ENCODE measurements around the gene BRD9.
"Not testable (repeated sequence)": the region's sequence is repeated elsewhere in the genome, so short reads cannot be mapped to it uniquely, and the experiment has no call there.

Gene BRD9

DNA sequence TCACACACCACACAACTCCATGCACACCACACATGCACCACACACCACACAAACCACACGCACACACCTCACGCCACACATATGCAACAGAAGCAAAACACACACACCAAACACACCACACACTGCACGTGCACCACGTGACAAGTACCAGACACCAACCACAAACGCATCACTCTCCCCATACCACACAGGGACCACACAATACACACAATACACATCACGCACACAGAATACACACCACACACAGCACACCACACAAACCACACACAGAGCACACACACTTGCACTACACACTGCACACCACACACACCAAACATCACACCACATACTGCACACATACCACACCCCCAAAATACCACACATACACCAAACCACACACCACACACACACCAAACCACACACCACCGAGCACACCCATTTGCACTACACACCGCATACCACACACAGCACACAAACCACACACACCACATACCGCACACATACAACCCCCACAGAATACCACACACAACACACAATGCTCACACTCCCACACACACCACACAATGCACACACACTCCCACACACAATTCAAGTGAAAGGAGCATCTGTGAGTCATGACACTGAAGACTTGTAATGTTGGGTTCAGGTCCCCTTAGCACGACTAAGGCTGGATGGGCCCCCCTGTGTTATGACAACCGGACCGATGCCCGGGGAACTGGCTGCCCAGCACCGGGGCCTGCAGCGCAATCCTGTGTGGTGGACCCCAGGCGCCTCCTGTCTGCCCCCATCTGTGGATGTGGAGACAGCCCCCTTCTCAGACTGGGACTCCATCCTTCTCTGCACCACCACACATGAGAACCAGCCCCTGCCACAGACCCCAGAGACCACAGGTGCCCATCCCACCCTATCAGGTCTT, 35.8 kb downstream of the BRD9 start:
- no peak for DNase-seq

DNA sequence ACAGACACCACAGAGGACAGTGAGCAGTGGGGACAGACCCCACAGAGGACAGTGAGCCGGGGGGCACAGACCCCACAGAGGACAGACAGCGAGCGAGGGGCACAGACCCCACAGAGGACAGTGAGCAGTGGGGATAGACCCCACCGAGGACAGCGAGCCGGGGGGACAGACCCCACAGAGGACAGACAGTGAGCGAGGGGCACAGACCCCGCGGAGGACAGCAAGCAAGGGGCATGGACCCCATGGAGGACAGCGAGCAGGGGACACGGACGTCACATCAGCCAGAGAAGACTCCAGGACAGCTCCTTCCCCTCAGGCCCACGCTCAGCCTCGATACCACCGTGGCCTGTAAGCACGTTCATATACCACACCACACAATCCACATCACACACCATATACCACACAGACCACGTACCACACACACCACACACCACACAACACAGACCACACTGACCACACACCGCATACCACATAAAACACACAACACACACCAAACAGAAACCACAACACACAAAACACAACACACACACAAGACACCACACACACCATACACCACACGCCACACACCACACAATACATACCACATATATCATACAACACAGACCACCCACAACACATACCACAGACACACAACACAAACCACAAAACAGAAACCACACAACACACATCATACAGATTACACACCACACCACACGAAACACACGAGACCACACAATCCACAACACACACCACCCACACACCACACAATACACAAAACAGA, 36.6 kb downstream of the BRD9 start:
- no peak for DNase-seq

DNA sequence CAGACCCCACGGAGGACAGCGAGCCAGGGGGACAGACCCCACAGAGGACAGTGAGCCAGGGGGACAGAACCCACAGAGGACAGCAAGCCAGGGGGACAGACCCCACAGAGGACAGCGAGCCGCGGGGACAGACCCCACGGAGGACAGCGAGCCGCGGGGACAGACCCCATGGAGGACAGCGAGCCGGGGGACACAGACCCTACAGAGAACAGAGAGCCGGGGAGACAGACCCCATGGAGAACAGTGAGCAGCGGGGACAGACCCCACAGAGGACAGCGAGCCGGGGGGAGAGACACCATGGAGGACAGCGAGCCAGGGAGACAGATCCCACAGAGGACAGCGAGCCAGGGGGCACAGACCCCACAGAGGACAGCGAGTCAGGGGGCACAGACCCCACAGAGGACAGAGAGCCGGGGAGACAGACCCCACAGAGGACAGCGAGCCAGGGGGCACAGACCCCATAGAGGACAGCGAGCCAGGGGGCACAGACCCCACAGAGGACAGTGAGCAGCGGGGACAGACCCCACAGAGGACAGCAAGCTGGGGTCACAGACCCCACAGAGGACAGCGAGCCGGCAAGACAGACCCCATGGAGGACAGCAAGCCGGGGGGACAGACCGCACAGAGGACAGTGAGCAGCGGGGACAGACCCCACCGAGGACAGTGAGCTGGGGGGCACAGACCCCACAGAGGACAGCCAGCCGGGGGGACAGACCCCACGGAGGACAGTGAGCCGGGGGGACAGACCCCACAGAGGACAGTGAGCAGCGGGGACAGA, 37.4 kb downstream of the BRD9 start:
- DNase-seq, result no peak

DNA sequence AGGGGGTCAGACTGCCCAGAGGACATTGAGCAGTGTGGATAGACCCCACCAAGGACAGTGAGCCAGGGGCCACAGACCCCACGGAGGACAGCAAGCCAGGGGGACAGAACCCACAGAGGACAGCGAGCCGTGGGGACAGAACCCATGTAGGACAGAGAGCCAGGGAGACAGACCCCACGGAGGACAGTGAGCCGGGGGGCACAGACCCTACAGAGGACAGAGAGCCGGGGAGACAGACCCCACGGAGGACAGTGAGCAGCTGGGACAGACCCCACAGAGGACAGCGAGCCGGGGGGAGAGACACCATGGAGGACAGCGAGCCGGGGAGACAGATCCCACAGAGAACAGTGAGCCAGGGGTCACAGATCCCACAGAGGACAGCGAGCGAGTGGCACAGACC, 38.4 kb downstream of the BRD9 start:
- DNase-seq, result no peak

DNA sequence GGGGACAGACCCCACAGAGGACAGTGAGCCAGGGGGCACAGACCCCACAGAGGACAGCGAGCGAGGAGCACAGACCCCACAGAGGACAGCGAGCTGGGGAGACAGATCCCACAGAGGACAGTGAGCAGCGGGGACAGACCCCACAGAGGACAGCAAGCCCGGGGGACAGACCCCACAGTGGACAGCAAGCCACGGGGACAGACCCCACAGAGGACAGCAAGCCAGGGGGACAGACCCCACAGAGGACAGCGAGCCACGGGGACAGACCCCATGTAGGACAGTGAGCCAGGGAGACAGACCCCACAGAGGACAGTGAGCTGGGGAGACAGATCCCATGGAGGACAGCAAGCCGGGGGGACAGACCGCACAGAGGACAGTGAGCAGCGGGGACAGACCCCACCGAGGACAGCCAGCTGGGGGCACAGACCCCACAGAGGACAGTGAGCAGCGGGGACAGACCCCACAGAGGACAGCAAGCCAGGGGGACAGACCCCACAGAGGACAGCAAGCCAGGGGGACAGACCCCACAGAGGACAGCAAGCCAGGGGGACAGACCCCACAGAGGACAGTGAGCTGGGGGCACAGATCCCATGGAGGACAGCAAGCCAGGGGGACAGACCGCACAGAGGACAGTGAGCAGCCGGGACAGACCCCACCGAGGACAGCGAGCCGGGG, 39.0 kb downstream of the BRD9 start:
- DNase-seq, result not testable (repeated sequence)

DNA sequence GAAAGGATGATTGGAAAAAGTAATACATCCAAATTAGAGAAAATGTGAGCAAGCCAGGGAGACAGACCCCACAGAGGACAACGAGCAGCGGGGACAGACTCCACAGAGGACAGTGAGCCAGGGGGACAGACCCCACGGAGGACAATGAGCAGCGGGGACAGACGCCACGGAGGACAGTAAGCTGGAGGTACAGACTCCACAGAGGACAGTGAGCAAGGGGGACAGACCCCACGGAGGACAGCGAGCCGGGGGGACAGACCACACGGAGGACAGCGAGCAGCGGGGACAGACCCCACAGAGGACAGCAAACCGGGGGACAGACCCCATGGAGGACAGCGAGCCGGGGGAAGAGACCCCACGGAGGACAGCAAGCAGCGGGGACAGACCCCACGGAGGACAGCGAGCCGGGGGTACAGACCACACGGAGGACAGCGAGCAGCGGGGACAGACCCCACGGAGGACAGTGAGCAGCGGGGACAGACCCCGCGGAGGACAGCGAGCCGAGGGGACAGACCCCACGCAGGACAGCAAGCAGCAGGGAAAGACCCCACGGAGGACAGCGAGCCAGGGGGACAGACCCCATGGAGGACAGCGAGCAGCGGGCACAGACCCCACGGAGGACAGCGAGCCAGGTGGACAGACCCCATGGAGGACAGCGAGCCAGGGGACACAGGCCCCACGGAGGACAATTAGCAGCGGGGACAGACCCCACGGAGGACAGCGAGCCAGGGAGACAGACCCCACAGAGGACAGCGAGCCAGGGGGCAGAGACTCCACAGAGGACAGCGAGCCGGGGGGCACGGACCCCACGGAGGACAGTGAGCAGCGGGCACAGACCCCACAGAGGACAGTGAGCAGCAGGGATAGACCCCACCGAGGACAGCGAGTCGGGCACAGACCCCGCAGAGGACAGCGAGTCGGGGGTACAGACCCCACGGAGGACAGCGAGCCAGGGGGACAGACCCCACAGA, 39.9 kb downstream of the BRD9 start:
- DNase-seq, result no peak

DNA sequence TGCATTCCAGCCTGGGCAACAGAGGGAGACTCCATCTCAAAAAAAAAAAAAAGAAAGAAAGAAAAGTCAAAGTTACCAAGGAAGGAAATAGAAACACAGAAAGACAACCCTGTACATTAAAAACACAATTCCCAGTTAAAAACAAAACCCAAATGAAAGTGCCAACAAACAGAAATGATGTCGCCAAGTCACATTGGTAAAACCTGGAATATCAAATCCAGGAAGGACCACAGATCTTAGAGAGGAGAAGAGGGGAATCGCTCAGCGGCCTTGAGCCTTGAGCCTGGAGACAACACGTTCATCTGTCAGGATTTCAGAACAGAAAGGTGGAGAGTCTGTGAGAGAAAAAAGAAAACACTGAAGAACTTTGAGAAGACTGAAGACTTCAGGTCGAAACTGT, 40.6 kb downstream of the BRD9 start:
- DNase-seq, result no peak

DNA sequence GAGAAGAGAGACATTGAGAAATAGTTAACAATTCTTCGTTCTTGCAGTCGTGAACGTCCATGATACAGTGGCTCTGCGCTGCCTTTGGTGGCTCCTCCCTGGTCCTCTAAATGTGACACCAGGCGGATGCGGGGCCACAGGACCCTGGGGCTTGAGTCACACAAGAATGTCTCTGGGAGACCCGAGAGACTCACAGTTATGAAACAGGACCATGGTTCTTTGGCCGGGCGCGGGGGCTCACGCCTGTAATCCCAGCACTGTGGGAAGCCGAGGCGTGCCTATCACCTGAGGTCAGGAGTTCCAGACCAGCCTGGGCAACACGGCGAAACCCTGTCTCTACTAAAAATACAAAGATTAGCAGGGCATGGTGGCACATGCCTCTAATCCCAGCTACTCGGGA, 41.0 kb downstream of the BRD9 start:
- DNase-seq, result no peak

DNA sequence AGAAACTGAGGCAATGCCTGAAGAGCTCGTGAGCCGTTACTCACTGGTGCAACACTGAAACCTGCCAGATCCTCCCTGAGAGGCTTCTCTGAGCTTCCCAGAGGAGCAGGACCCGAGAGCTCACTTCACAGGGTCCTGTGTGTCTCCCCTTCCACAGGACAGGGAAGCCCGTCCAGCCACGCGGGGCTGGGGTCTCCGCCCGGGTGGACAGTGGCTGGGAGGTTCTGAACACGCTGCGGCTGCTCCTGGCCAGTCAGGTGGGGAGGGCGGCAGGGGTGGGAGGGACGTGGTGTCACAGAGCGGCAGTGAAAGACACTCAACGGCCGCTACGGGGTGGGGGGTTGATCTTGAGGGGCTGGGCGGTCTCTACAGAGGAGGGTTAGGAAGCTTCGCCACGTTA, 41.5 kb downstream of the BRD9 start:
- no peak for DNase-seq

DNA sequence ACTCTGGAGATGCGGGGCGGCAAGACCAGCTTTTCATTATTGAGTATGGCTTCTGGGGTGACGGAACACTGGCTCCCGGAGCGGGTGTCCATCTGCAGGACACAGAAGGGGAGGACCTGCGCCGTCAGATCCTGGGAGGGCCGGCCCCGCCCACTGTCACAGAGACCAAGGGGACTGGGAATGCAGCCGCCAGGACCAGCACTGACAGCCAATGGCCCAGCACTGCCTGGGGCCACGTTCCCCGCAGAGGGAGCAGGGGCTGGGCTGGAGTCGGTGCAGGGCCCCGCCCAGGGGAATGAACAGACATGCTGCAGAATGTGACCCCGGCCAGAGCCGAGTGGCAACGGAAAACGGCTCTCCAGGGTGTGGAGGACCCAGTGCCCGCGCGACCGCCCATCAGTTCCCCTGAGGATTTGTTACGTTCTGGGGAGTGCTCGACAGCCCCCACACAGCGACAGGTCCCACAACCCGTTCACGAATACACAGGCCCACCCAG, 42.0 kb downstream of the BRD9 start, which contains the start of gene ZDHHC11:
ZDHHC11 (minus strand) TSS at position 476 of the 496 bp plus-strand sequence; CDS start at position 92, 384 bp downstream.
- no peak for DNase-seq

DNA sequence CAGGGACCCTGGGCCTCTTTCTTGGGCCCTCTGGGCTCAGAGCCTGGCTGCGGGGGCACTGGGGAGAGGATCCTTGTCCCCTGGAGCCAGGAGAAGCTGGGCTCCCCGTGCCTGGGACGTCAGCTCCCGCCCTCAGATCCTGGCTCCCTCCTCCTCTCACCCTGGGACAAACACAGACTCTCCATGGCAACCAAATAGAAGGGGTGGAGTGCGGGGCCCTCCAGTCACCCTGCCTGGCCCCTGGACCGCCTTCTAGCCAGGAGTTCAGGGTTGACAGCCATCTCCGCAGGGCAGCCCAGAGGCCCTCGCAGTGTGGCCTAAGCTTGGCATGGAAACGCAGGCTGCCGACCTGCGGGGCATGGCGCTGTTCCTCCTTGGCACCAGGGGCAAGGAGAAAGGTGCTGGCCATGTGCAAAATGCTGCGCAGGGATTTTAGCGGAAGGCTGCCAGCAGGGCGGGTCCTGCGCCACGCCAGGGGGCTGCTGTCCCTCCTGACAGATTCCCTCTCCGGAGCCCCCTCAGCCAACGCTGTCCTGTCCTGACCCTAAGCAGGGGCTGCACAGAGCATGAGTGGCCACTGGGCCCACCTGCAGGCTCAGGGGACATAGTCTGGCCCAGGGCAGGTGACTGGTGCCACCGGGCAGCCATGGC, 42.8 kb downstream of the BRD9 start:
- no peak for DNase-seq

DNA sequence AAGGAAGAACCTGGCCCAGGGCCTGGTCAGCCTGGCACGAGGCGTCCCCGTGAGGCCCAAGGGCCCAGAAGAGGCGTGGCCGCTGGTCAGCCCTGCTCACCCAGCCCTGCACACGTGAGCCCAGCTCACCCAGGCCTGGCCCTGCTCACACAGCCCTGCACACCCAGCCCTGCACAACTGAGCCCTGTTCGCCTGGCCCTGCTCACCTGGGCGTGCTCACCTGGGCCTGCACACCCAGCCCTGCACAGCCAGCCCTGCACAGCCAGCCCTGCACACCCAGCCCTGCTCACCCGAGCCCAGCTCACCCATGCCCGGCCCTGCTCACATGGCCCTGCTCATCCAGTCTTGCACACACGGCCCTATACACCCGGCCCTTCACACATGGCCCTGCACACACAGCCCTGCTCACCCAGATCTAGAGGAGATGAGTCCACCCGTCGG, 43.9 kb downstream of the BRD9 start:
- no peak for DNase-seq

DNA sequence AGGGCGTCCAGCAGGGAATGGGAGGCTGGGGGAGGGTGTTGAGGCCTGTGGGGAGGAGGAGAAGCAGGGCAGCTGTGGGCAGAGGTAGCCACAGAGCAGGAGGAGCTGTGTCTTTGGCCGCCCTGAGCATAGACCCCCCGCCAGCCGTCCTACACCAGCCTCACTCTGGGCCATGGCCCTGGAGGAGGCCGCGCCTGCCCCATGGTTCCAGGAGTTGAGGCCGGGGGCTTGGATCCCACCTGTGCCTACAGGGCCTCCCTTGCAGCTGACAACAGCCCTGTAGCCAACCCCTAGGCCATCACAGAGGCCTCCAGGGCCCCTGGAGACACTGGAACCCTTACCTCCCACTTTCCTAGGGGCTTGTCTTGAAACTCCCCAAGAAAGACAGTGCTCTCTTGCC, 44.9 kb downstream of the BRD9 start:
- DNase-seq, result not testable (repeated sequence)

DNA sequence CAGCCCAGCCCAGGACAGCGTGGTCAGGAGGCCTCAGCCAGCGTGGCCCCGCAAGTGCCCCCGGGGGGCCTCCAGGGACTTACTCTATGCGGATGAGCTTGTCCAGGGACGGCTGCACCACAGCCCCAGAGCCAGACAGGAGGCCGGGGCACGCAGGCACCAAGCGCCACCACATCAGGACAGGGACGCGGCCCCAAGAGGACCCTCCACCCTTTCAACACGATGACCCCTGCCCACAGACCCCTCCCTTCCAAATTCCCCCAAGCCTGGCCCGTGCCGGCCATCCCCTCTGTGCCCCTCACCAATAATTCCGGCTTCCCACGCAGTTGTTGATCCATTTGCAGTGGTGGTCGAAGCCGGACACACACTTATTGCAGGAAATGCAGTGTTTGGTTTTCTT, 45.4 kb downstream of the BRD9 start:
- DNase-seq, result not testable (repeated sequence)

DNA sequence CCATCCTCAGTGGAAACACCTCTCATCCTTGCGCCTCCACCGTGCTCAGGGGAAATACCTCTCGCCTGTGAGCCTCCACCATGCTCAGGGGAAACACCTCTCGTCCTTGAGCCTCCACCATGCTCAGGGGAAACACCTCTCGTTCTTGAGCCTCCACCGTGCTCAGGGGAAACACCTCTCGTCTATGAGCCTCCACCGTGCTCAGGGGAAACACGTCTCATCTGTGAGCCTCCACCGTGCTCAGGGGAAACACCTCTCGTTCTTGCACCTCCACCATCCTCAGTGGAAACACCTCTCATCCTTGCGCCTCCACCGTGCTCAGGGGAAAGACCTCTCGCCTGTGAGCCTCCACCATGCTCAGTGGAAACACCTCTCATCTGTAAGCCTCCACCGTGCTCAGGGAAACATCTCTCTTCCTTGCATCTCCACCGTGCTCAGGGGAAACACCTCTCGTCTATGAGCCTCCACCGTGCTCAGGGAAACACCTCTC, 46.0 kb downstream of the BRD9 start:
- not testable (repeated sequence) for DNase-seq

DNA sequence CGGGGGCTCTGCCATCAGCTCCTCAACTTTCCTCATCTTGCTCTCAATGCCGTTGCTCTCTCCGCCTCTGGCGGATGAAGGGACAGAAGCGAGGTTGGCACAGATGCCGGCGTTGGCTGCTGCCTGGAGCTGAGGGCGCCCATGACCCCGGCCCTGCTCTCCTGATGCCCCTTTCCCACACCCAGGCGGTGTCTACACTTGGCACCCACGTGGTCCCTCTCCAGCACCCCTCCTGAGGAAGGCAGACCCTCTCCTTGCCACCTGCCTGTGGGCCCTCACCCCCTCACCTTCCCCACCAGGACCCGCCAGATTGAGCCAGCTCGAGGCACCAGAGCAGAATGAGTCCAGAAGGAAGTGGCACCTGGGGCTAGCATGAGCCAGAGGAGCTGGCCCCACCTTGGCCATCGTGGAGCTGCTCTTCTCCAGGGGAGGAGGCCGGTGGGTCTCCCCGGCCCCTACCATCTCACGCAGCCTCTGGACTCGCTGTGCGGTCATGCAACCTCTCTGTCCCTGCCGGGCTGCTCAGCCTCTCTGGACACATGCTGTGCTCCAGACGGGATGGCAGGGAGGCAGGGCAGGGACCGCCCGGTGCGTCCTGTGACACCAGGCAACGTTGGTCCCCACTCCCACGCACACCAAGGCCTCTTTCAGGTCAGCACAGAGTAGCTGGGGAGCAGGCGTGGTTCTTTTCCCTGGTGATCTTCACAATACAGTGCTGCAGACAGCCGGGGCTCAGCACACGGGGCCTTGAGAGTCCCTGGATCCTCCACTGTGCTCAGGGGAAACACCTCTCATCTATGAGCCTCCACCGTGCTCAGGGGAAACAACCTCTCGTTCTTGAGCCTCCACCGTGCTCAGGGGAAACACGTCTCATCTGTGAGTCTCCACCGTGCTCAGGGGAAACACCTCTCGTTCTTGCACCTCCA, 46.7 kb downstream of the BRD9 start:
- DNase-seq, result not testable (repeated sequence)

DNA sequence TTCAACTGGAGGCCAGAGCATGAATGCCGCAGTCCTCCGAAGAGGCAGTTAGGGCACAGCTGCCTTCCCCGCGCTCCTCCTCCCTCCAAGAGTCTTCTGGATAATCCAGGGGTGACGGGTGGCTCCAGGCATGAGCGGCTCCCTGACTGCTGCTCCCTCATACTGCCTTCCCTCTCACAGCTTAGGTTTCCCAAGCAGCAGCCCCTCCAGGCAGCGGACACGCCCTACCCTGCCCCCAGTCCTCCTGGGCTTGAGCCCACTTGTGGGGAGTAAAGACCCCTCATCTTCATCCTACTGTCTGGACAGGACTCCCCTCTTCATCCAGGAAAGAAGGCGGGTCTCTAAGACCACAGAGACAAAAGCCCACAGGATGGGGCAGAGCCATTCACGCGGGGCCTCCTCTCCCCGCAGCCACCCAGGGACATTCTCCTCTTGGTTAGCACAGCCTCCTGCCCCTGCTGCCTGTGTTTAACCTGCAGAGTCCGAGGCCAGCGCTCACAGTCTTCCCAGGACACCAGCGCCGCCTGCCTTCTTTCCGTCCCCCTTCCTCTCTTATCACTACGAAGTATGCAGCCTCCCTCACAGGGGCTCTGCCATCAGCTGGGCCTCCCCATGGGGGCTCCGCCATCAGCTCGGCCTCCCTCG, 47.4 kb downstream of the BRD9 start:
- not testable (repeated sequence) for DNase-seq

DNA sequence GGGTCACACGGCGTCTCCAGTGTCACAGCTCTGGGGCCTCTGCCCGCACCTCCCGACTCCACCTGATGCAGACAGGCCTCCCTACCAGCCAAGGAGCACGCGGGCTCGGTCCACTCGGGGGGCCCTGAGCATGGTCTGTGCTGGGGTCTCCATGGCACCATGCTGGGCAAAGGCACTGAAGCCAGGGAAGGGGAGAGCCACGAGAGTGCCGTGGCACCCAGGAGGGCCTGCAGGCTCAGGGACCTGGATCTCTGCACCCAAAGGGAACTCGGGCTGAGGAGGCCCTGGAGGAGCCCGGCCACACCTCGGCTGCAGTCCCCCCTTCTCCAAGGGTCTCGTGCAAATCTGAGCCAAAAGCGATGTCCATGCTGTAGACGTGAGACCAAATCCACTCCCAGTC, 48.2 kb downstream of the BRD9 start:
- DNase-seq, result not testable (repeated sequence)

DNA sequence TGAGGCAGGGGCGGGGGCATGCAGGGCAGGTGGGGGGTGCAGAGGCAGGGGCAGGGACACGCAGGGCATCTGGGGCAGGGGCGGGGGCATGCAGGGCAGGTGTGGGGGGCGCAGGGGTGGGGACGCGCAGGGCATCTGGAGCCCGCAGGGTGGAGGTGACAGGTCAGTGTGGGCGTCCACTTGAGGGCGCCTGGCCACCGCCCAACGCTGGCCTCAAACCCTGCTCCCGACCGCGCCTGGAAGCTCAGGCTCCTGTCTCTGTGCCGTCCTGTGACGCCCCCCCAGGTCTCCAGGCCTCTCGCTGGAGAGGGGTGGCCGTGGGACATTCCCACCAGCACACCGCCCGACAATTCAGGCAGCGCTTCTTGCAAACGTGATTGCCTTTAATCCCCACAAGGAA, 48.7 kb downstream of the BRD9 start:
- DNase-seq, result not testable (repeated sequence)
